ENCODE measurements around the gene TOMM6. TPM values are rescaled to one million over a fixed set of nuclear protein-coding genes. Genes with fewer than 3 reads are reported as not detected.

Gene TOMM6
- total and polyA plus RNA-seq, 8 donors, result 48.6 to 196 (median 68.7) TPM

DNA sequence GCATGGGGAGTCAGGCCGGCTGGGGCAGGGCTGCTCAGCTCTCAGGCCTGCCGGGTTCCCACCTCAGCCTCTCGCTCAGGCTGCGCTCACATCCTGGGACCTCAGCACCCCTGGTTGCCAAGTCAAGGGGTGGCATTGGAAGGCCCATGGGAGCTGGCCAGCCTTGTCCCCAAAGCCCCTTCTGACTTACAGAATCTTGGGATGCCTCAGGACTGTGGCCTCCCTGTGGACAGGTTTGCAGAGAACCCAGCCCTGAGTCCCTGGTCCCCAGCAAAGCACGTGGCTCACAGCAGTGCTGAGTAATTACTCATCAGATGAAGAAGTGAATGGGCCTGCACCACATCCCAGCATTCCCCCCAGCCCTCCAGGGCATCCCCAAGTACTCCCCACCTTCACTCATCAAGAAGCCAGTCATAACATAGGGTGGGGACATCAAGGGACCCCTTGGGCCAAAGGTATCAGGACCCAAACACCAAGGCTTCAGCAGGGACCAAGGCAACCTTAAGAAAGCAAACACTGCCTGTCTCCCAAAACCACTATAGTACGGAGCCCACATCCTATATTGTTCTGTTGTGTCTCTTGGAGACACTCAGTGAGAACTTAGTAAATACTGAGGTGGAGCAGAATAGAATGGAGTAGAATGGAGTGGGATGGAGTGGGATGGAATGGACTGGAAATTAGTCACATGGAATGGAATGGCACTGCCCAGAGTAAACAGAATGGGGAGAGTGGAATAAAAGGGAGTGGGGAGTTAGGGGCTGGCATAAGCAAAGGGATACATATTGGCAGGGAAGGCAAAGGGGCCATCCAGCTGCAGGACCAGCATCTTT lies 43.9 kb upstream of the TOMM6 start:
- Histone ChIP-seq H3K4me1 (no peaks in the 10 kb centered on the region), H3K27ac (no peak overlapping the region), H3K36me3 (no peaks in the 10 kb centered on the region), H3K4me3 (no peak overlapping the region), H3K27me3 (no peaks in the 10 kb centered on the region), H3K9me3 (no peaks in the 10 kb centered on the region)
- TF ChIP-seq, protein P1, sequence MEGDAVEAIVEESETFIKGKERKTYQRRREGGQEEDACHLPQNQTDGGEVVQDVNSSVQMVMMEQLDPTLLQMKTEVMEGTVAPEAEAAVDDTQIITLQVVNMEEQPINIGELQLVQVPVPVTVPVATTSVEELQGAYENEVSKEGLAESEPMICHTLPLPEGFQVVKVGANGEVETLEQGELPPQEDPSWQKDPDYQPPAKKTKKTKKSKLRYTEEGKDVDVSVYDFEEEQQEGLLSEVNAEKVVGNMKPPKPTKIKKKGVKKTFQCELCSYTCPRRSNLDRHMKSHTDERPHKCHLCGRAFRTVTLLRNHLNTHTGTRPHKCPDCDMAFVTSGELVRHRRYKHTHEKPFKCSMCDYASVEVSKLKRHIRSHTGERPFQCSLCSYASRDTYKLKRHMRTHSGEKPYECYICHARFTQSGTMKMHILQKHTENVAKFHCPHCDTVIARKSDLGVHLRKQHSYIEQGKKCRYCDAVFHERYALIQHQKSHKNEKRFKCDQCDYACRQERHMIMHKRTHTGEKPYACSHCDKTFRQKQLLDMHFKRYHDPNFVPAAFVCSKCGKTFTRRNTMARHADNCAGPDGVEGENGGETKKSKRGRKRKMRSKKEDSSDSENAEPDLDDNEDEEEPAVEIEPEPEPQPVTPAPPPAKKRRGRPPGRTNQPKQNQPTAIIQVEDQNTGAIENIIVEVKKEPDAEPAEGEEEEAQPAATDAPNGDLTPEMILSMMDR (IDR thresholded peaks at IDR 0.05), result no peak
- 85 to 90% methylated on average over 6 of the region's 6 CpGs for WGBS, 2 donors
- intact Hi-C loops (cut with DNase I), result no loop called here
- no peak for DNase-seq
- ATAC-seq, result no peak
- no peak for FAIRE-seq

DNA sequence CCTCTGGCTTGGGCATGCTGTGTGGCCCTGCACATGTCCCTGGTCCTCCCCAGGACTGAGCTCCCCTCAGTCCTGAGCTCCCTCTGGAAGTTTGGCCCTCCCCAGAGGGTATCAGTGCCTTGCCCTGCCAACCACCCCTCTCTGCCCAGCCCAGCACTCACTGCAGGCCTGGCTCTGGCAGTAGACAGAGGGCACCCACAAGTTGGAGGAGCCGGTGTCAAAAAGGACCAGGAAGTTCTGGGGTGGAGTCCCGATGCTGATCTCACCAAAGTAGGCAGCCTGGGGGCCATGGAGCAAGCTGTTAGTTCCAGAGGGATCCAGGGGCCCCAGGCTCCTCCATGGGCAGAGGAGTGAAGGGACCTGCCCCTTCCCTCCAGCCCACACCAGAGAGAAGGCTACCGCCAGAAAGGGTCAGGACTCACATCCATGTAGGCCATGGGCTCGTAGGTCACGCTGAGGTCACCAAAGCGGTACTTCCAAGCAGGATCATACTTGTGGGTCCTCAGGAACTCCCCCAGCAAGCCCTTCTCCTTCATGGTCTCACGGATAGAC lies 43.2 kb upstream of the TOMM6 start:
- H3K4me1 ChIP-seq, result no peaks in the 10 kb centered on the region
- no peaks in the 10 kb centered on the region for H3K27me3 ChIP-seq
- H3K4me3 ChIP-seq, result no peak overlapping the region
- DNase-seq (peak in 1 of 6 donors; percentile 16), FAIRE-seq (no peak), ATAC-seq (no peak)
- H3K36me3 ChIP-seq, result no peaks in the 10 kb centered on the region
- no peak overlapping the region for H3K27ac ChIP-seq
- no peaks in the 10 kb centered on the region for H3K9me3 ChIP-seq
- intact Hi-C loops (cut with DNase I), result no loop called here
- TF ChIP-seq, protein P1 (IDR thresholded peaks at IDR 0.05), result no peak
- WGBS, 2 donors, result 80 to 86% methylated on average over 7 of the region's 7 CpGs

DNA sequence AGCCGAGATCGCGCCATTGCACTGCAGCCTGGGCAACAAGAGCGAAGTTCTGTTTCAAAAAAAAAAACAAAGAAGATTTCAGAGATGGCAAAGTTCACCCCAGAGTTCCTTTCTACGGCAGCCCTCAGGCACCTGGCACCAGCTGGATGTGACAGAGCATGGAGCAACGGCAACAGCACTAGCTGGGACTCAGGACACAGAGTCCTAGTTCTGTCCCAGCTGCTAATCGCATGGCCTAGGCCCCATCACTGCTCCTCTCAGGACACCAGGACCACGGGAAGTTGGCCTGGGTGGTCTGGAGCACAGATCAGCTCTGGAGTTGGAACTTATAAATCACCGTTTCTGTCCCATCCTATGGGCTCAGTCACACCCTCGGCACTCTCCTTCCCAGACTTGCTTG lies 41.4 kb upstream of the TOMM6 start:
- DNase-seq (peak in 1 of 6 donors; percentile 8), FAIRE-seq (no peak), ATAC-seq (no peak)
- H3K4me1 ChIP-seq, result no peaks in the 10 kb centered on the region
- H3K4me3 ChIP-seq, result no peak overlapping the region
- TF ChIP-seq, protein P1 (IDR thresholded peaks at IDR 0.05), result no peak
- H3K9me3 ChIP-seq, result no peaks in the 10 kb centered on the region
- no peaks in the 10 kb centered on the region for H3K27me3 ChIP-seq
- WGBS, 2 donors, result 93 to 98% methylated on average over 10 of the region's 10 CpGs
- H3K27ac ChIP-seq, result no peak overlapping the region
- H3K36me3 ChIP-seq, result no peaks in the 10 kb centered on the region
- intact Hi-C loops (cut with DNase I), result no loop called here

DNA sequence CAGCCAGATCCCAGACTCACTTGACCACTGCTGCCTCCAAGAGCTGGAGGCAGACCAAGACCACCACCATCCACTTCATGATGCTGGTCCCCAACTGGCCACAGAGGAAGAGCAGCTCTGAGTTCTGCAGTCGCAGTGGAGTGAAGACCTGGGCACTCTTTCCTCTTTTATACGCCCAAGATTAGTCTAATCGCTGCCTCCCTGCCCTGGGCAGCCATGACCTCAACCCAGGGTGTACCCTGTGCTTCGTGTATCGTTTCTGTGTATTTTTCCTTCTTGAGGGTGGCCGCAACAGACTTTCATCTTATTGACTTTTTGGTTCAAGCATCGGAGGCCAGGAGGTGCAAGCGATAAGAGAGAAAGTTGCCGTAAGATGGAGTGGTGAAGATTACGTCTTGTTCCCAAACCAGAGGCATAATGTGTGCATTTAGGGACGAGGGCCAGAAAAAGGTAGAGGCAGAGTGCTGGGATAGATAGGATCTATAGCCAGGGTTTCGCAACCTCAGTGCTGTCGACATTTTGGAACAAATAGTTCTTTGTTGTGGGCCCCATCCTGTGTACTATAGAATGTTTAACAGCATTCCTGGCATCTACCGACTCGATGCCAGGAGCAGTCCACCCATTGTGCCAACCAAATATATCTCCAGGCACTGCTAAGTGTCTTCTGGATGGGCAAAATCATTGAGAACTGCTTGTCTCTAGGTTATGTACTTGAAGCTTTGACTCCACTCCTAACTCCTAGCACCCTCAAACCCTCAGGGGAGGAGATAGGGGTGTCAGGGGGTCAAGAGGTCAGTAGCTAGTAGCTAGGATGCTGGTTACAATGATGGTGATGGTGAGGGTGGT lies 40.0 kb upstream of the TOMM6 start, which contains the start of gene PGC:
Gene PGC (minus strand): TSS at position 142 of the 846 bp plus-strand sequence. CDS start 63 bp downstream, at position 79.
- Histone ChIP-seq H3K4me3 (no peak within 1 kb of the TSS), H3K4me1 (no peaks in the 10 kb centered on the region), H3K27me3 (no peaks in the 10 kb centered on the region), H3K27ac (no peak within 1 kb of the TSS), H3K36me3 (no peaks in the 10 kb centered on the region), H3K9me3 (no peaks in the 10 kb centered on the region)
- ATAC-seq (peak in 2 of 4 donors; percentile 29 to 68), FAIRE-seq (no peak), DNase-seq (peak in 1 of 6 donors; percentile 21)
- 55 to 68% methylated on average over 15 of the region's 15 CpGs for WGBS, 2 donors
- intact Hi-C loops (cut with DNase I), result no loop called here
- TF ChIP-seq, protein P1 (IDR thresholded peaks at IDR 0.05), result no peak

Measured in pancreas (tissue), 10 donors.